ENCODE measurements around the gene CCDC47. TPM values are rescaled to one million over a fixed set of nuclear protein-coding genes. Genes with fewer than 3 reads are reported as not detected.

The CCDC47 gene
- total and polyA plus RNA-seq, 2 of the 13 experiments (the other 11 are each of a cell fraction or from before 2014, with no cell fraction given) = 59.3 to 99.5 TPM

GRCh38 chr17:63773272-63774140 is at the start of gene CCDC47 (continued):
- TF ChIP-seq KIAA2018 (CRISPR knock-in tag; IDR thresholded peaks at IDR 0.05; ENCODE audit: borderline replicate concordance) = no peak
- TF ChIP-seq SUZ12 (IDR thresholded peaks at IDR 0.05; ENCODE audit: low read depth, low read length) = no peak
- TF ChIP-seq ATF6 (CRISPR knock-in tag; conservative IDR thresholded peaks at IDR 0.05) = no peak
- TF ChIP-seq ZFP37 (CRISPR knock-in tag; IDR thresholded peaks at IDR 0.05; ENCODE audit: borderline replicate concordance) = no peak; the same call in 1 of the 2 replicates
- TF ChIP-seq ZBTB46 (CRISPR knock-in tag; IDR thresholded peaks at IDR 0.05; ENCODE audit: borderline replicate concordance) = peak; percentile 76; the same call in 1 of the 2 replicates
- peak; percentile 88; the same call in 1 of the 2 replicates for TF ChIP-seq PAX8 (CRISPR knock-in tag; IDR thresholded peaks at IDR 0.05; ENCODE audit: borderline replicate concordance)
- TF ChIP-seq CTCF (CRISPR knock-in tag; IDR thresholded peaks at IDR 0.05) = peak; percentile 4; the same call in 1 of the 2 replicates
- TF ChIP-seq ZBTB44 (CRISPR knock-in tag; IDR thresholded peaks at IDR 0.05) = no peak
